GM03348 (cell line): ENCODE data around the gene GP1BB.

Experiments used
- DNase-seq: peaks from one replicate; pipeline ENCODE4 v3.0.0; 2012; ENCODE audit warnings: low spot score

The GP1BB gene

GRCh38 chr22:19756288-19757128 is 33.2 kb downstream of the GP1BB start:
- DNase-seq = peak; percentile 72

GRCh38 chr22:19757140-19757984 is 34.0 kb downstream of the GP1BB start:
- no peak for DNase-seq

- no peak for DNase-seq
Measured at GRCh38 chr22:19757985-19758895, 34.9 kb downstream of the GP1BB start.

GRCh38 chr22:19758896-19759426 is 35.6 kb downstream of the GP1BB start:
- no peak for DNase-seq

GRCh38 chr22:19759427-19760057 is 36.2 kb downstream of the GP1BB start:
- peak; percentile 61 for DNase-seq

- DNase-seq = peak; percentile 89
Measured at GRCh38 chr22:19760058-19760950, 37.0 kb downstream of the GP1BB start, which contains the start of gene TBX1. TSS of gene TBX1 (plus strand) at chr22:19760778. CDS start at chr22:19760844, 66 bp downstream.

- peak; percentile 60 for DNase-seq
Measured at GRCh38 chr22:19760951-19761724, 37.8 kb downstream of the GP1BB start.

GRCh38 chr22:19761725-19762567 is 38.6 kb downstream of the GP1BB start:
- peak; percentile 76 for DNase-seq

GRCh38 chr22:19762568-19763457 is 39.5 kb downstream of the GP1BB start:
- DNase-seq = peak; percentile 60

GRCh38 chr22:19763458-19764298 is 40.3 kb downstream of the GP1BB start:
- no peak for DNase-seq

- DNase-seq = no peak
Measured at GRCh38 chr22:19764299-19764593, 40.9 kb downstream of the GP1BB start.

GRCh38 chr22:19764636-19765476 is 41.5 kb downstream of the GP1BB start:
- DNase-seq = no peak

- peak; percentile 65 for DNase-seq
Measured at GRCh38 chr22:19765477-19766239, 42.3 kb downstream of the GP1BB start.

- DNase-seq = no peak
Measured at GRCh38 chr22:19766240-19766510, 42.8 kb downstream of the GP1BB start.
